Activated CD8-positive, alpha-beta T cell treated with anti-CD3 and anti-CD28 coated beads for 36 hours (primary cell): ENCODE data around the gene HOXC4. TPM values are rescaled to one million over a fixed set of nuclear protein-coding genes. Genes with fewer than 3 reads are reported as not detected.

Source experiments
- ATAC-seq: fragments of 200-7000 bp; cut with Tn5 transposase; one replicate; pipeline ENCODE4 v1.10.0; 2021; ENCODE audit warnings: mild to moderate bottlenecking, moderate library complexity
- CTCF ChIA-PET: fragments of 350-600 bp; sonication (Branson Sonifier 250); formaldehyde crosslinking; loops from one replicate; lab custom pipeline; 2021; ENCODE audit warnings: antibody characterized with exemption; lab: Charles Lee
- POLR2A ChIA-PET: fragments of 350-600 bp; sonication (Branson Sonifier 250); formaldehyde crosslinking; loops from one replicate; lab custom pipeline; 2021; ENCODE audit warnings: antibody characterized with exemption; lab: Charles Lee
- DNase-seq: peaks from one replicate; pipeline ENCODE4 v3.0.0-alpha.2; 2020
- H3K27ac Mint-ChIP-seq: one replicate; pipeline ENCODE4 v1.8.0; 2021; ENCODE audit warnings: mild to moderate bottlenecking, mixed read lengths
- H3K27me3 Mint-ChIP-seq: one replicate; pipeline ENCODE4 v1.8.0; 2021; ENCODE audit warnings: mixed read lengths
- H3K36me3 Mint-ChIP-seq: one replicate; pipeline ENCODE4 v1.8.0; 2021; ENCODE audit warnings: low read depth, mixed read lengths
- H3K4me1 Mint-ChIP-seq: one replicate; pipeline ENCODE4 v1.8.0; 2021; ENCODE audit warnings: low read depth, mixed read lengths
- H3K4me3 Mint-ChIP-seq: one replicate; pipeline ENCODE4 v1.8.0; 2021; ENCODE audit warnings: mild to moderate bottlenecking, moderate library complexity, mixed read lengths
- H3K9me3 Mint-ChIP-seq: one replicate; pipeline ENCODE4 v1.8.0; 2021; ENCODE audit warnings: mixed read lengths
- CTCF ChIP-seq: fragments of 200-600 bp; IDR thresholded peaks from one replicate; pipeline ENCODE4 v1.8.0; 2022; ENCODE audit warnings: antibody characterized with exemption, mild to moderate bottlenecking
- intact Hi-C: fragments of 100-400 bp; cut with micrococcal nuclease; formaldehyde crosslinking; loops from one replicate; pipeline ENCODE4 v1.10.0; 2022
- total RNA-seq, 2 experiments: library from RNA; stranded (reverse); gene quantifications; one replicate each; pipeline ENCODE4 v1.2.3, GENCODE V29; 2021

HOXC4 gene
- total RNA-seq, 2 experiments from 2014 or later = 0.89 to 1.2 TPM

DNA sequence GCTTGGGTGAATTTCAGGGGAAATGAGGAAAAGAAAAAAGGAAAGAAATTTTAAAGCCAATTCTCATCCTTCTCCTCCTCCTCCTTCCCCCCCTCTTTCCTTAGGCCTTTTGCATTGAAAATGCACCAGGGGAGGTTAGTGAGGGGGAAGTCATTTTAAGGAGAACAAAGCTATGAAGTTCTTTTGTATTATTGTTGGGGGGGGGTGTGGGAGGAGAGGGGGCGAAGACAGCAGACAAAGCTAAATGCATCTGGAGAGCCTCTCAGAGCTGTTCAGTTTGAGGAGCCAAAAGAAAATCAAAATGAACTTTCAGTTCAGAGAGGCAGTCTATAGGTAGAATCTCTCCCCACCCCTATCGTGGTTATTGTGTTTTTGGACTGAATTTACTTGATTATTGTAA, 1.9 kb downstream of the HOXC4 start:
- Mint-ChIP-seq H3K27ac (no peak overlapping the region), H3K4me1 (peaks cover 22% of the 10 kb centered on the region), H3K9me3 (no peaks in the 10 kb centered on the region), H3K4me3 (no peak overlapping the region), H3K27me3 (peaks cover 58% of the 10 kb centered on the region), H3K36me3 (no peaks in the 10 kb centered on the region)
- ChIA-PET POLR2A (no interaction called here), CTCF (interaction anchor here (0.8 to 1.6 kb wide), 4 partner anchors 22 to 310 kb away, joined by 3 to 4 read pairs (median 4); no protein-coding TSS in a partner anchor)
- no peak for ATAC-seq
- intact Hi-C loops = no loop called here
- no peak for DNase-seq
- TF ChIP-seq CTCF = no peak

- H3K4me3 Mint-ChIP-seq = no peak overlapping the region
- ChIA-PET CTCF (interaction anchor here (0.8 to 1.6 kb wide), 5 partner anchors 23 to 310 kb away, joined by 3 to 4 read pairs (median 4); no protein-coding TSS in a partner anchor), POLR2A (no interaction called here)
- TF ChIP-seq CTCF = no peak
- intact Hi-C loops = no loop called here
- H3K4me1 Mint-ChIP-seq = peaks cover 21% of the 10 kb centered on the region
- no peak for ATAC-seq
- H3K27me3 Mint-ChIP-seq = peaks cover 59% of the 10 kb centered on the region
- no peaks in the 10 kb centered on the region for H3K36me3 Mint-ChIP-seq
- no peak for DNase-seq
- no peak overlapping the region for H3K27ac Mint-ChIP-seq
- no peaks in the 10 kb centered on the region for H3K9me3 Mint-ChIP-seq
These were observed 2.5 kb downstream of the HOXC4 start for GRCh38 chr12:54056110-54056509.

DNA sequence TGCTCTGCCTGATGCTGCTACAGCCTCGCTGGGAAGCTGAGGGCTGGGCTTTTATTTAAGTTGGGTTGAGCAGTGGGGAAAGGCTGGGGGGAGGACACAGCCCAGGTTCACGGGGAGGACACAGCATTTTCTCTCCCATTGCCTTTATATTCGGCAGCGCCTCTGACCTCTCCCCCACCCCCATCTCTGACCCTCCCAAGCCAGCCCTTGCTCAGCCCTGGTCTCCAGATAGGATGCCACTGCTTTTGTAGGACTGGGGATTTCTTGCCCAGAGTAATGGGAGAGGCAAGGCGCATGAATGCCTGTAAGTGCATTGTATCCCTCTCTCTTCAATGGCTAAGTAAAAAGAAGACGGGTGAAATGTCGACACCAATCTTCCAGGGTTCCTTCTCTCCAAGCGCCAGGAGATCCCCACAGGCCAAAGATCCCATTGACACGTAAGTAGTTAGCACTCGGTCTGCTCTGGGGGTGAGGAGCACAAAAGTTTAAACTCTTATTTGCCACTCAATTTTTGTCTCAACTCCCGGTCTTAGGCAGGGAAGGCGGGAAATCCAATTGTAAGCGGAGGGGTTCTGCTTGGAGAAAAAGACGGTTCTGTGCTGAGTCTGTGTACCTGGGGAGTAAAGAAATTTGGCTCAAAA, 4.6 kb downstream of the HOXC4 start:
- Mint-ChIP-seq H3K36me3 (no peaks in the 10 kb centered on the region), H3K4me3 (no peak overlapping the region), H3K27me3 (peaks cover 62% of the 10 kb centered on the region), H3K4me1 (peaks cover 7% of the 10 kb centered on the region), H3K9me3 (no peaks in the 10 kb centered on the region), H3K27ac (no peak overlapping the region)
- intact Hi-C loops = no loop called here
- ATAC-seq (no peak), DNase-seq (no peak)
- CTCF ChIA-PET = interaction anchor here (1.1 kb wide), 1 partner anchor 143 kb away, joined by 3 read pairs; no protein-coding TSS in a partner anchor
- POLR2A ChIA-PET = no interaction called here
- no peak for TF ChIP-seq CTCF

GRCh38 chr12:54059668-54060067, 6.0 kb downstream of the HOXC4 start:
- CTCF ChIA-PET = interaction anchor here (0.6 to 1.4 kb wide), 4 partner anchors 28 to 468 kb away, joined by 3 to 5 read pairs (median 4); no protein-coding TSS in a partner anchor
- H3K9me3 Mint-ChIP-seq = no peaks in the 10 kb centered on the region
- peaks cover 2% of the 10 kb centered on the region for H3K4me1 Mint-ChIP-seq
- H3K36me3 Mint-ChIP-seq = no peaks in the 10 kb centered on the region
- TF ChIP-seq CTCF = no peak
- DNase-seq (no peak), ATAC-seq (no peak)
- POLR2A ChIA-PET = no interaction called here
- no peak overlapping the region for H3K4me3 Mint-ChIP-seq
- H3K27ac Mint-ChIP-seq = no peak overlapping the region
- H3K27me3 Mint-ChIP-seq = peaks cover 58% of the 10 kb centered on the region
- intact Hi-C loops = no loop called here

DNA sequence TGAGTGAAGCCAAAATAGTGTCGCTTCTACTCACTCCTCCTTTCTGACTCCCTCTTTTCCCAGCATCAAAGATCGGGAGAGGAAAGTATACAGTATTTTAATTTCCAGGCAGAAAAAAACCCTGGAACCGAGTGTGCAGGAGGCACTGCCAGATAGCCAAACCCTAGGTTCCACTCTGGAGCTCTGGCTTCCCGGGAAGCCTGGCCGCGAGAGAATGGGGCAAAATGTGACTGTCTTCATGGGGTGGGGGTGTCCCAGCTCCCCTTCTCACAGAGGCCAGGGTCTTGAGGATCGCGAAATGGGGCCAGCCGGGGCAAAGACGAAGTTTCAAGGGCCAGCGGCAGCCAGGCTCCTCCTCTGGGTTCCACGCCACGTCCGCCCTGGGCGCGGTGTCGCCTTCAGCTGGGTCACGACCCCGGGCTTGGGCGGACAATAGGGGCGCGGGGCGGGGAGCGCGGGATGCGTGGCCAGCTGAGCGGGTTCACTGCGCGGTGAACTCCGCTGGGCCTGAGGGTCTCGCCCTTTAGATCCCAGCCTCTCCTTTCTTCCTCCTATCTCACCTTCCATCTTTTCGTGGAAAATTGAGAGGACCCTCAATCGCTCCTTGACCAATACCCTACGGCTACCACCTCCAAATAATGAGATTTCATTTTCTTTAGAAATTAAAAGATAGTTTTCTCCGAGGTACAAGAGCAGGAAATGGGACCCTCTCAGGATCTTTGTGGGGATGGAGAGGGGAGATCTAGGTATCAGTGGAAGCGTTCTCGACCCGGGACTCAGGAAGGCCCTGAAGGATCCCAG, 6.7 kb downstream of the HOXC4 start:
- intact Hi-C loops = no loop called here
- POLR2A ChIA-PET = no interaction called here
- no peak for TF ChIP-seq CTCF
- H3K4me1 Mint-ChIP-seq = no peaks in the 10 kb centered on the region
- H3K27me3 Mint-ChIP-seq = peaks cover 56% of the 10 kb centered on the region
- H3K9me3 Mint-ChIP-seq = no peaks in the 10 kb centered on the region
- H3K27ac Mint-ChIP-seq = no peak overlapping the region
- DNase-seq (no peak), ATAC-seq (no peak)
- no peaks in the 10 kb centered on the region for H3K36me3 Mint-ChIP-seq
- no peak overlapping the region for H3K4me3 Mint-ChIP-seq
- CTCF ChIA-PET = interaction anchor here (1.3 to 1.4 kb wide), 2 partner anchors 28 to 54 kb away, joined by 4 to 5 read pairs; no protein-coding TSS in a partner anchor
